DOHH2 (cell line): ENCODE results near the gene AK6.

Experiments used
- EZH2phosphoT487 ChIP-seq: fragments of 200-600 bp; sonication (generic); IDR thresholded peaks from 2 replicates; pipeline ENCODE4 v1.6.1; 2017; ENCODE audit warnings: borderline replicate concordance, mild to moderate bottlenecking, antibody characterized with exemption, low read length, moderate library complexity, mixed read lengths
- TF ChIP-seq, protein P1 (sequence below): fragments of 200-600 bp; sonication (generic); IDR thresholded peaks from one replicate; pipeline ENCODE4 v1.5.1; 2014; ENCODE audit warnings: antibody characterized with exemption, mild to moderate bottlenecking, low read depth, low read length; ENCODE audit not compliant: poor library complexity, severe bottlenecking

DNA sequence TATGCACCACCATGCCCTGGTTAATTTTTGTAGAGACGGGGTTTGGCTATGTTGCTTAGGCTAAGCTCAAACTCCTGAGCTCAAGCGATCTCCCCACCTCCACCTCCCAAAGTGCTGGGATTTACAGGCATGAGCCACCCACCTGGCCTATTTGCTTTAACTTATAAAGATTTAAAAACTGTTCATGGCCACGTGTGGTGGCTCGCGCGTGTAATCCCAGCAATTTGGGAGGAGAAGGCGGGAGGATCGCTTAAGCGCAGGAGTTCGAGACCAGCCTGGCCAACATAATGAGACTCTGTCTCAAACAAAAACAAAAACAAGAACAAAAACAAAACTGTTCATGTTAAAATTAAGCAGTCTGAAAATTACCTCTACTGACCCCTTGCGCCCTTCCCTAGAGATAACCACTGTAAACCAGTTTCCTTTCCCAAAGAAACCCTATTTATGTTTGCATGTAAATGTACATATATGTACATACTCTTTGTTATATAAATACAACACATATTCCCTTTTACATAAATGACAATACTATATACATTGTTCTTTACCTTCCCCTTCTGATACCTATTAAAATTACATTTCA is 1.5 kb downstream of the AK6 start:
- TF ChIP-seq, protein P1, sequence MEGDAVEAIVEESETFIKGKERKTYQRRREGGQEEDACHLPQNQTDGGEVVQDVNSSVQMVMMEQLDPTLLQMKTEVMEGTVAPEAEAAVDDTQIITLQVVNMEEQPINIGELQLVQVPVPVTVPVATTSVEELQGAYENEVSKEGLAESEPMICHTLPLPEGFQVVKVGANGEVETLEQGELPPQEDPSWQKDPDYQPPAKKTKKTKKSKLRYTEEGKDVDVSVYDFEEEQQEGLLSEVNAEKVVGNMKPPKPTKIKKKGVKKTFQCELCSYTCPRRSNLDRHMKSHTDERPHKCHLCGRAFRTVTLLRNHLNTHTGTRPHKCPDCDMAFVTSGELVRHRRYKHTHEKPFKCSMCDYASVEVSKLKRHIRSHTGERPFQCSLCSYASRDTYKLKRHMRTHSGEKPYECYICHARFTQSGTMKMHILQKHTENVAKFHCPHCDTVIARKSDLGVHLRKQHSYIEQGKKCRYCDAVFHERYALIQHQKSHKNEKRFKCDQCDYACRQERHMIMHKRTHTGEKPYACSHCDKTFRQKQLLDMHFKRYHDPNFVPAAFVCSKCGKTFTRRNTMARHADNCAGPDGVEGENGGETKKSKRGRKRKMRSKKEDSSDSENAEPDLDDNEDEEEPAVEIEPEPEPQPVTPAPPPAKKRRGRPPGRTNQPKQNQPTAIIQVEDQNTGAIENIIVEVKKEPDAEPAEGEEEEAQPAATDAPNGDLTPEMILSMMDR = no peak
- TF ChIP-seq EZH2phosphoT487 = no peak
